Measurements from ENCODE around the gene NHERF2.

The NHERF2 gene

GRCh38 chr16:2022723-2023091, 4.0 kb upstream of the NHERF2 start:
- Histone ChIP-seq H2AFZ (ENCODE audit: low read length) (peak overlapping the region; percentile 93), H3K36me3 (ENCODE audit: insufficient read depth, low read length) (no peaks in the 10 kb centered on the region), H3K4me3 (ENCODE audit: low read length, poor library complexity, severe bottlenecking) (peak overlapping the region; percentile 68), H3K9me2 (replicated peaks; ENCODE audit: low read depth, low read length) (no peaks in the 10 kb centered on the region), H3K4me1 (ENCODE audit: insufficient read depth, low read length, poor library complexity, severe bottlenecking) (peaks cover 10% of the 10 kb centered on the region), H3K4me2 (ENCODE audit: low read depth, low read length, poor library complexity, severe bottlenecking) (peak overlapping the region; percentile 76), H3K9ac (ENCODE audit: low read depth, low read length, poor library complexity, severe bottlenecking) (peak overlapping the region; percentile 36), H3K79me2 (ENCODE audit: insufficient read depth, low read length) (no peaks in the 10 kb centered on the region), H3K27me3 (ENCODE audit: insufficient read depth, low read length, poor library complexity, severe bottlenecking) (peaks cover 4% of the 10 kb centered on the region), H3K9me3 (ENCODE audit: insufficient read depth, low read depth, low read length) (no peaks in the 10 kb centered on the region), H4K20me1 (ENCODE audit: insufficient read depth, low read length, poor library complexity, severe bottlenecking) (no peaks in the 10 kb centered on the region), H3F3A (ENCODE audit: low read depth) (no peaks in the 10 kb centered on the region)
- TF ChIP-seq EZH2phosphoT487 (IDR thresholded peaks at IDR 0.05; ENCODE audit: borderline replicate concordance) (no peak), CTCF (conservative IDR thresholded peaks at IDR 0.05; ENCODE audit: low read length) (no peak)

GRCh38 chr16:2023092-2024031, 3.3 kb upstream of the NHERF2 start:
- Histone ChIP-seq H3K4me2 (ENCODE audit: low read depth, low read length, poor library complexity, severe bottlenecking) (peak overlapping the region; percentile 76), H3K27me3 (ENCODE audit: insufficient read depth, low read length, poor library complexity, severe bottlenecking) (peaks cover 4% of the 10 kb centered on the region), H3K9me2 (replicated peaks; ENCODE audit: low read depth, low read length) (no peaks in the 10 kb centered on the region), H2AFZ (ENCODE audit: low read length) (peak overlapping the region; percentile 93), H3K4me1 (ENCODE audit: insufficient read depth, low read length, poor library complexity, severe bottlenecking) (peaks cover 10% of the 10 kb centered on the region), H3K9ac (ENCODE audit: low read depth, low read length, poor library complexity, severe bottlenecking) (peak overlapping the region; percentile 55), H4K20me1 (ENCODE audit: insufficient read depth, low read length, poor library complexity, severe bottlenecking) (no peaks in the 10 kb centered on the region), H3K36me3 (ENCODE audit: insufficient read depth, low read length) (no peaks in the 10 kb centered on the region), H3F3A (ENCODE audit: low read depth) (no peaks in the 10 kb centered on the region), H3K4me3 (ENCODE audit: low read length, poor library complexity, severe bottlenecking) (peak overlapping the region; percentile 68), H3K79me2 (ENCODE audit: insufficient read depth, low read length) (no peaks in the 10 kb centered on the region), H3K9me3 (ENCODE audit: insufficient read depth, low read depth, low read length) (no peaks in the 10 kb centered on the region)
- TF ChIP-seq EZH2phosphoT487 (IDR thresholded peaks at IDR 0.05; ENCODE audit: borderline replicate concordance) (no peak), CTCF (conservative IDR thresholded peaks at IDR 0.05; ENCODE audit: low read length) (peak; percentile 67)

GRCh38 chr16:2024032-2024420, 2.7 kb upstream of the NHERF2 start:
- Histone ChIP-seq H3K4me3 (ENCODE audit: low read length, poor library complexity, severe bottlenecking) (no peak overlapping the region), H3K4me2 (ENCODE audit: low read depth, low read length, poor library complexity, severe bottlenecking) (no peak overlapping the region), H3K4me1 (ENCODE audit: insufficient read depth, low read length, poor library complexity, severe bottlenecking) (peaks cover 10% of the 10 kb centered on the region), H3K9ac (ENCODE audit: low read depth, low read length, poor library complexity, severe bottlenecking) (no peak overlapping the region), H2AFZ (ENCODE audit: low read length) (no peak overlapping the region), H3K9me2 (replicated peaks; ENCODE audit: low read depth, low read length) (no peaks in the 10 kb centered on the region), H3K27me3 (ENCODE audit: insufficient read depth, low read length, poor library complexity, severe bottlenecking) (peaks cover 4% of the 10 kb centered on the region), H3K9me3 (ENCODE audit: insufficient read depth, low read depth, low read length) (no peaks in the 10 kb centered on the region), H3F3A (ENCODE audit: low read depth) (no peaks in the 10 kb centered on the region), H3K79me2 (ENCODE audit: insufficient read depth, low read length) (no peaks in the 10 kb centered on the region), H4K20me1 (ENCODE audit: insufficient read depth, low read length, poor library complexity, severe bottlenecking) (no peaks in the 10 kb centered on the region), H3K36me3 (ENCODE audit: insufficient read depth, low read length) (no peaks in the 10 kb centered on the region)
- no peak for TF ChIP-seq EZH2phosphoT487 (IDR thresholded peaks at IDR 0.05; ENCODE audit: borderline replicate concordance)
- TF ChIP-seq CTCF (conservative IDR thresholded peaks at IDR 0.05; ENCODE audit: low read length): no peak

Measured in Loucy (cell line).